Stimulated activated CD8-positive, alpha-beta memory T cell treated with anti-CD3 and anti-CD28 coated beads, Interleukin-4, amount 100 ng/mL, for 48 hours (primary cell): ENCODE measurements around the gene TBC1D17.
A peak's percentile ranks its signal among the peaks of the same experiment; 100 is the strongest.
"Not testable (repeated sequence)": the region's sequence is repeated elsewhere in the genome, so short reads cannot be mapped to it uniquely, and the experiment has no call there.

ENCODE experiments used
- DNase-seq: peaks from one replicate; pipeline ENCODE4 v3.0.0-alpha.2; 2020

TBC1D17 gene

DNA sequence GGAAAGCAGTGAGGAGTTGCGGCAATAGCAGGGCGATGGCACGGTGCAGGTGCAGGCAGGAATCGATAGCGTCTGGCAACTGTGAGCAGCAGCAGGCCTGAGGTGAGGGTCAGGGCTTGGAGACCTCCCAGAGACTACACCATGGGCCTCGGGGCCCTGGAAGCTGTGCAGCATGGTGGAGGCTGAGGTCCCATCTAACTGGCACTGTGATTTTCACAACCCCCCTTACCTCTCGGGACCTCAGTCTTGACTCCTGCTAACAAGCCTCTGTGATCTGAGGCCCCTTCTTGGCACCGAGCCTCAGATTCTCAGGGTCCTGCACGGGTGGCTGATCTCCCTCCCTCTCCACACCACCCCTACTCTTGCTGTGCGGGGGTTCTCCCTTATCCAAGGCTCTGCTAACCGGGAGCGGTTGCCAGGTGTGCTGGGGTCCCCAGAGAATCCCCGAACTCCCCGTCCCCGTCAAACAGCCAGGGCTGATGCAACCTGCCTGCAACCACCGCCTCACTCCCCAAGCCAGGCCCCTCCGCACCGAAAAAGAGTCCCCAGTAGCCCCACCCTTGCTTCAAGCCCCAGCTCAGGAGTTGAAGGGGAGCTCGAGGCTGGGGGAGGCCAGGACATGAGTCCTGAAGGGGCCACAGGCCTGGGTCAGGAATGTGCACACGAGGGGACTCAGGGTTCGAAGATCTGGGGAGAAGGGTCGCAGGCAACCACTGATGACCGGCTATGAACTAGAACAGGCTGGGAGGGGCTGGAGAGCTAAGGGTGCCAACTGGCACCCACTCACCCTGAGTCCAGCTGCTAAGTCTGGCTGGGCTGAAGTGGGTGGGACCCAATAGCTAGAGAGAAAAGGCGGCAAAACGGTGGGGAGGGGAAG lies 46.7 kb downstream of the TBC1D17 start:
- DNase-seq, result no peak

DNA sequence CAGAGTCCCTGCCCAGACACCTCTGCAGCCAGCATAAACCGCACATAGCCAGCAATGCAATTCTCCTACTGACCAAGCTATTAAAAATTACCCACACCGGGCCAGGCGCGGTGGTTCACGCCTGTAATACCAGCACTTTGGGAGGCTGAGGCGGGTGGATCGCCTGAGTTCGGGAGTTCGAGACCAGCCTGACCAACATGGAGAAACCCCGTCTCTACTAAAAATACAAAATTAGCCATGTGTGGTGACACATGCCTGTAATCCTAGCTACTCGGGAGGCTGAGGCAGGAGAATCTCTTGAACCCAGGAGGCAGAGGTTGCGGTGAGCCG lies 47.3 kb downstream of the TBC1D17 start:
- not testable (repeated sequence) for DNase-seq

DNA sequence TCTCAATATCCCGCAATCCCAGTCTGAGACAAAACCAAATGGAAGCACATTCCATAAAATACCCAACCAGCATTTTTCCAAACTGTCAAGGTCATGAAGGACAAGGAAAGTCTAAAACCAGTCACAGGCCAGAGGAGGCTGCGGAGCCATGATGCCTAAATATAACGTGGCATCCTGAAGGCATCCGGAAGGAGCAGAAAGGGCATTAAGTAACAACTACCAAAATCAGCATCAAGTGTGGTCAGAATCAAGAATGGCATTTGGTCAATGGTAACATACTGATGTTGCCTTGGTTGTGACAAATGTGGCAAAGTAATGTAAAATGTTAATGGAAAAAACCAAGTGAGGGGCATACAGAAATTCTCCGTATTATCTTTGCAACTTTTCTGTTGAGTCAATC lies 48.0 kb downstream of the TBC1D17 start:
- no peak for DNase-seq

DNA sequence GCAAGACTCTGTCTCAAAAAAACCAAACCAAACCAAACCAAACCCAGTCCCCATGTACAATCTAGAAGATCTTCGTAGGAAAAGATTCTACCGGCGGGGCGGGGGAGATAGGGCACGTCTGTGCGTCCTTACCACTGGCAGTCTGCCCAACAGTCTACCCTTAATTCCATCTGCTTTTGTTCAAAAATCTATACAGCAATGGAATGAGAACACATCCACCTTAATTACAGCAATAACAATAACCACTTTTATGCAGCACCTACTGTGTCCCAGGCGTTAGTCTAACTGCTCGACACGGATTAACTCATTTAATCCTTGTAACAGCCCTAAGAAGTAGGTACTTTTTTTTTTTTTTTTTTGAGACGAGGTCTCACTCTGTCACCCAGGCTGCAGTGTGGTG lies 49.0 kb downstream of the TBC1D17 start:
- DNase-seq, result no peak

DNA sequence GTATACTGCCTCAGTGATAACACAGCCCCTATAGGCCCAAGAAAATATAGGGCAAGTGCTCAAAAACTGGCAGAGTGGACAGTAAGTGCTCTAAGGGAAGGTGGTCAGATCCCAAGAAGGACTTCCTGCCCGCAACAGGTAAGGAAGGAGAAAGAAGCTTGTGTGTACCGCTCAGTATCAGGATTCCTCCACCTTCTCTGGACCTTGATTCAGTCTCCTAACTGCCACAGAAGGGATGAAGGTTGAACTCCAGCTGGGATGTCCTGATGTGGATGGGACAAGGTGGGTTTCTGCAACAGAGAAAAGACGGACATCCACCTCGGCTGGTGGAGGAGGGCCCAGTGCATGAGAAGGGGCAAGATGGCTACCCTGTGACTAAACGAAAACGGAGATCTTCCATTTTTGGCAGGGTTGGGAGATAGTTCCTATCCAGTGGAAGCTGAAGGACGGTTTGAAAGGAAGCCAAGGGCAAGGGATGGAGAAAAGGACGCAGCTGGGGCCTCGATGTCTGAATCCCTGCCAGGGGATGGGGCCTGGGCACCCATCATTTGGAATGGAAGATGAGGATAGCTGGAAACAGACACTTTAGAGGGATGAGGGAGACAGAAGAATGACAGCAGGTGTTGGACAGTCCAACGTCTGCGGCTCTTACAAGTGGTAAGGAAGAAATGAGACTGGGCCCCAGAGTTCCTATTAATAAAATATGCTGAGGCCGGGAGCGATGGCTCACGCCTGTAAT lies 50.2 kb downstream of the TBC1D17 start:
- DNase-seq, result no peak

DNA sequence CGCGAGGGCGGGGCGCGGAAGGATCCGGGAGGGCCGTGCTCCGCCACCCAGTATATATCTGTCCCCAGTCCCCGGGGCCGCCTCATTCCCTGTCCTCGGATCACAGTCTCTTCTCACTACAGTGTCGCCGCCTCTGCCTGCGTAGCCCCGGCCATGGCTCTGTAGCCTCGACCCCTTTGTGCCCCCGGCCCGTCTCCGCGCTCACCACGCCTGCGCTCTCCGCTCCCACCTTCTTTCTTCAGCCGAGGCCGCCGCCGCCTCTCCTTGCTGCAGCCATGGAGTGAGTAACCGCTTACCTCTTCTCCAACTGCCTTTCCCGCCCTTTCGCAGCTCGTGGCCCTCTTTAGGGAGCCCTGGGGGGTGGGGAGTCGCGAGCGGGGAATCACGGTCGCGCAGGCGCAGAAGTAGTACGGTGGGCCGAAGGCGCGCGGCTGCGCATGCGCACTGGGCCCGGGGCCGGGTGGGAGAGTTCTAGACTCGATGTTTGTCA lies 51.7 kb downstream of the TBC1D17 start, which contains the start of the genes ATF5 and NUP62:
TSS of gene ATF5 (plus strand) at position 85 of the 490 bp plus-strand sequence. CDS start 1,646 bp downstream, outside the sequence.
TSS of gene NUP62 (minus strand) at position 384 of the 490 bp plus-strand sequence. CDS start 19,697 bp downstream, outside the sequence.
- peak; percentile 97 for DNase-seq

DNA sequence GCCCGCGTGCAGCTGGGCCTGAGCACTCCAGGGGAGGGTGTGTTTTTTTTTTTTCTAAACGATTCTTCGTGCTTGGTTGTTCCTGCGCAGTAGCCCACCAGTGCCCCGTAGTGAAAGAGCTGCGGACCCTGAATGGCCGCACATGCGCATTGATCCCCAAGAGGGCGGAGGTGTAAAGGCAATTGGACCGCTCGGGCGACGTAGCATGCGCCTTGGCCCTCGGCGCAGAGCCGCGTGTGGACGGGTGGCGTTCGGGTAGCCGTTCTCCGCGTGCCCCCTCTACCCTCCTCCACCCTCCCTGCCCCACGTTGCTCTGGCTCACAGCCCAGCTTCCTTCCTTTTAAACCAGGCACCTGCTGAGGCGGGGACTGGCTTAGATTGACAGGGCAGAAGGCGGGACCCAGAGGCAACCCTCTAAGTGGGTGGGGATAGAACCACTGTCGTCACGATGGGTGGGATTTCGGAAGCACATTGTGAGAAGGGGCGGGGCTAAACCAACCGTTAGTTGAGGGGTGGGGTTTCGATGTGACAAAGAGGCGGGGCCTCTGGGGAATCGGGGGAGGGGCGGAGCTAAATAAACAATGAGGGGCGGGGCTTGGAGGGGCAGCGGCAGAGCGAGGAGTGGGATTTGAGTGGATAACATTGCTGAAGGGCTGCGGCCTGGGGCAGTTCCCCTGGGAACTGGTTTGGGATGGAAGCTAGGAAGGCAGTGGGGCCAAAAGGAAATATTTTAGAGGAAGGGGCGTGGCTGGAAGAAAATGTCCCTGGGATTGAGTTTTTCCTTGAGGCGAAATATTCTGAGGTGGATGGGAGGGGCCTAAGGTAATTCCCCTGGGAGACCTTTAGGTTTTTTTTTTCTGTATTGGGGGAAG lies 52.3 kb downstream of the TBC1D17 start:
- peak; percentile 96 for DNase-seq

DNA sequence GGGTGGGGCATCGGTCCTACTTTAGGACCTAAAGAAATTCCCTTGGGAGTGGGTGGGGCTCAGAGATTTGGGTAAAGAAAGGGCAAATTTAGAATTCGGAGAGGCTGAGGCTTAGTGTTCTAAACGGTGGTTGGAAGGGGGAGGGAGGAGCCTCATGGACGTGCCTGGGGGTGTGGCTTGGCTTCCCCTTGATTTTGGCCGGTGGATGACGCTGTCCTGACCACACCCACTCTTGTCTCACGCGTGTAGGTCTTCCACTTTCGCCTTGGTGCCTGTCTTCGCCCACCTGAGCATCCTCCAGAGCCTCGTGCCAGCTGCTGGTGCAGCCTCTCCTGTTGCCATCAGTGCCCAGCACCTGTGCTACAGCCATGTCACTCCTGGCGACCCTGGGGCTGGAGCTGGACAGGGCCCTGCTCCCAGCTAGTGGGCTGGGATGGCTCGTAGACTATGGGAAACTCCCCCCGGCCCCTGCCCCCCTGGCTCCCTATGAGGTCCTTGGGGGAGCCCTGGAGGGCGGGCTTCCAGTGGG lies 53.0 kb downstream of the TBC1D17 start:
- DNase-seq, result no peak

DNA sequence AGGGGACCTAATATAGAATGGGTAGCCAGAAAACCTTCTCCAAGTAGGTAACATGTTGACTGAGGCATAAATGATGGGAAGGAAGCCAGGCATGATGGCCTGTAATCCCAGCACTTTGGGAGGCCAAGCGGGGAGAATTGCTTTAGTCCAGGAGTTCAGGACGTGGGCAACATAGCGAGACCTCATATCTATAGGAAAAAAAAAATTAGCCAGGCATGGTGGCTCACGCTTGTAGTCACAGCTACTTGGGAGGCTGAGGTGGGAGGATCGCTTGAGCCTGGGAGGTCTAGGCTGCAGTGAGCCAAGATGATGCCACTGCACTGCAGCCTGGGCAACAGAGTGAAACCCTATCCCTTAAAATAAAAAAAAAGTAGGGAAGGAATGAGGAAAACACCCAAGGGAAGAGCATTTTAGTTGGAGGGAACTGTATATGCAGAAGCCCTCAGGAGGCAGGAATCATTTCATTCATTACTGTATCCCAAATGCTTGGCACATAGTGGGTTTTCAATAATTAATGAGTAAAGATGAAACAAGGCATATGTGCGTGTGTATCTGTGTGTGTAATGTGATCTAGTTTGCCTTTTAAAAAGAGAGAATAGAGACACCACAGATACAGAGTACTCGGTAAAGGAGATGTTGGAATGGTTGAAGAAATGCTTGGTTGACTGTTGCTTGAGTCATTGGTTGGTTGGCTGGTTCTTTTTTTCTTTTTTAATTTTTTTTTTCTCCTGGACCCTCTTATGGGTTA lies 54.0 kb downstream of the TBC1D17 start:
- no peak for DNase-seq

DNA sequence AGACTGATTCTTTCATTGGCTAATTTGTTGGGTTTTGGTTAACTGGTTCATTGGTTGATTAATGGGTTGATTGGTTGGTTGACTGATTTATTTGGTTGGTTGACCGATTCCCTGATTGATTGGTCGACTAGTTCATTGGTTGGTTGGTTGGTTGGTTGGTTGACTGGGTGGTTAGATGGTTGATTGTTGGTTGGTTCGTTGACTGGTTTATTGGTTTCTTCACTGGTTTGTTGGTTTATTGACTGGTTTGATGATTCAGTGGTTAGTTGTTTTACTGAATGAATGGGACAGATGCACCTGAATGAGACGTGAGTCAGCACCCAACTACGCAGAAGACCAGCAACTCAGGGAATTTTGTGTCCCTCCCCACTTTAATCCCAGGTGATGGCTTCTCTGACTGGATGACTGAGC lies 54.5 kb downstream of the TBC1D17 start:
- no peak for DNase-seq

DNA sequence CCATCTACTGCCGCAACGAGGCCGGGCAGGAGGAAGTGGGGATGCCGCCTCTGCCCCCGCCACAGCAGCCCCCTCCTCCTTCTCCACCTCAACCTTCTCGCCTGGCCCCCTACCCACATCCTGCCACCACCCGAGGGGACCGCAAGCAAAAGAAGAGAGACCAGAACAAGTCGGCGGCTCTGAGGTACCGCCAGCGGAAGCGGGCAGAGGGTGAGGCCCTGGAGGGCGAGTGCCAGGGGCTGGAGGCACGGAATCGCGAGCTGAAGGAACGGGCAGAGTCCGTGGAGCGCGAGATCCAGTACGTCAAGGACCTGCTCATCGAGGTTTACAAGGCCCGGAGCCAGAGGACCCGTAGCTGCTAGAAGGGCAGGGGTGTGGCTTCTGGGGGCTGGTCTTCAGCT lies 55.2 kb downstream of the TBC1D17 start:
- DNase-seq, result no peak

DNA sequence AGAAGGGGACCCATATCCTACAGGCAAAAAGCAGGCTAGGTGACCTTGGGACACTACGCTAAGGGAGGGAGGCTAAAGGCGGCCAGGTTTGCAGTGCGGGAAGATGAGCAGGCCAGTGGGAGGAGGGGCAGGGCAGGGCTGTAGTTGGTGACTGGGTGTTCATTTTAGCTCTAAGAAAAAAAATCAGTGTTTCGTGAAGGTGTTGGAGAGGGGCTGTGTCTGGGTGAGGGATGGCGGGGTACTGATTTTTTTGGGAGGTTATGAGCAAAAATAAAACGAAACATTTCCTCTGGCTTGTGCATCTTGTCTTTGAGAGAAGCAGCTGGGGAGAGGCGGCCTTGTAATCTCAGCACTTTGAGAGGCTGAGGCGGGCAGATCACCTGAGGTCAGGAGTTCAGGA lies 56.1 kb downstream of the TBC1D17 start:
- no peak for DNase-seq

DNA sequence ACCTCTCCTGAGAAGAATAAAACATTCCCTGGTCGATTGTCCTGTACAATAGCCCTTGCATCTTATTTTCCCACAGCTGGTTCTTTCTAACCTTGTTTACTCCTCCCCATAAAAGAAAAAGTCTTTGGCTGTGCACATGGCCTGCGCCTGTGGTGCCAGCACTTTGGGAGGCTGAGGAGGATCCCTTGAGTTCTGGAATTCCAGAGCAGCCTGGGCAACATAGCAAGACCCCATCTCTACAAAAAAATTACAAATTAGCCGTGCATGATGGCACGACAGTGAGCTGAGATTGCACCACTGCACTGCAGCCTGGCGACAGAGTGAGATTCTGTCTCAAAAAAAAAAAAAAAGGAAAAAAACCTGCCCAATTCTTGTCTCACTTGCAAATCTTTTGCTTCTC lies 59.0 kb downstream of the TBC1D17 start:
- no peak for DNase-seq

DNA sequence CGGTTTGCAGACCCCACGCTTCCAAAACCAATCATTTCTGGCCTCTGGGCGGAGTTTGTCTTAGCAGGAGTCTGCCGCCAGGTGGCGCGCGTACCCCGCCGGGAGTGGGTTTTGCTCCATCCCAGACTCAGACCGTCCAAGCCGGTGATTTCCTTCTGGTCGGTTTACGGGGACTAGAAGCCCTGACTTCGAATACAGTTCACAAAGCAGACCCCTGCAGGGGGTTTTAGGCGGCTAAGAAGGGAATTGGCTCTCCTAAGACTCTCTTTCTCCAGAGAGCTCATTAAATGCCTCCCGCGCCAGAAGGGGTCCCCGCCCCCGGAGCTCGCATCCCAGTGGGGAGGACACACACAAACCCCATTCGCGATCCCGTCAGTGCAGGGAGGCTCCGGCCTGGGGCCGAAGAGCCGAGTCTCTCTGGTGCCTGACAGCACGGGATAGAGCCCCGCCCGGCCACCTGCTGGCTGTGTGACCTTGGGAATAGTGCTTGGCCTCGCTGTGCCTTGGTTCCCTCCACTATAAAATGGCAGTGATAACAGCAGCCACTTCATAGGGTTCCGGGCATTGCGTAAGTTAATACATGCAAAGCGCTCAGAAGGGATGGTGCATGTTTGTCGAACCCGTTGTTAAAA lies 60.4 kb downstream of the TBC1D17 start:
- DNase-seq, result peak; percentile 93
